Measurements from ENCODE around the gene KRT76.
A peak's percentile ranks its signal among the peaks of the same experiment; 100 is the strongest.
"Not testable (repeated sequence)": the region's sequence is repeated elsewhere in the genome, so short reads cannot be mapped to it uniquely, and the experiment has no call there.

KRT76 gene

GRCh38 chr12:52757449-52758176 is 19.5 kb downstream of the KRT76 start:
- DNase-seq: no peak

GRCh38 chr12:52756281-52756960 is 20.7 kb downstream of the KRT76 start:
- DNase-seq: no peak

GRCh38 chr12:52755533-52755932 is 21.6 kb downstream of the KRT76 start:
- DNase-seq: no peak

GRCh38 chr12:52754135-52754534 is 23.0 kb downstream of the KRT76 start:
- no peak for DNase-seq

- DNase-seq: no peak
Observed at GRCh38 chr12:52753283-52753682, 23.9 kb downstream of the KRT76 start.

GRCh38 chr12:52752516-52752915 is 24.6 kb downstream of the KRT76 start:
- DNase-seq: no peak

GRCh38 chr12:52751795-52752194 is 25.4 kb downstream of the KRT76 start:
- DNase-seq: no peak

GRCh38 chr12:52750532-52750931 is 26.6 kb downstream of the KRT76 start:
- DNase-seq: not testable (repeated sequence)

- DNase-seq: no peak
Observed at GRCh38 chr12:52749827-52750226, 27.3 kb downstream of the KRT76 start.

- no peak for DNase-seq
Observed at GRCh38 chr12:52748578-52748977, 28.6 kb downstream of the KRT76 start.

- no peak for DNase-seq
Observed at GRCh38 chr12:52745554-52745953, 31.6 kb downstream of the KRT76 start.

GRCh38 chr12:52744493-52745156 is 32.5 kb downstream of the KRT76 start:
- DNase-seq: no peak

- DNase-seq: no peak
Observed at GRCh38 chr12:52742822-52743457, 34.2 kb downstream of the KRT76 start.

GRCh38 chr12:52742196-52742580 is 35.0 kb downstream of the KRT76 start:
- no peak for DNase-seq

GRCh38 chr12:52741375-52742195 is 35.6 kb downstream of the KRT76 start:
- DNase-seq: peak; percentile 53

GRCh38 chr12:52740584-52740983 is 36.6 kb downstream of the KRT76 start:
- no peak for DNase-seq

- no peak for DNase-seq
Observed at GRCh38 chr12:52739963-52740362, 37.2 kb downstream of the KRT76 start.

GRCh38 chr12:52735816-52736632 is 41.1 kb downstream of the KRT76 start:
- DNase-seq: no peak

- DNase-seq: no peak
Observed at GRCh38 chr12:52735106-52735505, 42.0 kb downstream of the KRT76 start.

GRCh38 chr12:52730793-52731192 is 46.4 kb downstream of the KRT76 start:
- DNase-seq: no peak

GRCh38 chr12:52730383-52730782 is 46.8 kb downstream of the KRT76 start:
- DNase-seq: no peak

GRCh38 chr12:52729147-52729546 is 48.0 kb downstream of the KRT76 start:
- DNase-seq: no peak
